ENCODE measurements around the gene MUCL3. TPM values are rescaled to one million over a fixed set of nuclear protein-coding genes. Genes with fewer than 3 reads are reported as not detected.

Gene MUCL3, protein sequence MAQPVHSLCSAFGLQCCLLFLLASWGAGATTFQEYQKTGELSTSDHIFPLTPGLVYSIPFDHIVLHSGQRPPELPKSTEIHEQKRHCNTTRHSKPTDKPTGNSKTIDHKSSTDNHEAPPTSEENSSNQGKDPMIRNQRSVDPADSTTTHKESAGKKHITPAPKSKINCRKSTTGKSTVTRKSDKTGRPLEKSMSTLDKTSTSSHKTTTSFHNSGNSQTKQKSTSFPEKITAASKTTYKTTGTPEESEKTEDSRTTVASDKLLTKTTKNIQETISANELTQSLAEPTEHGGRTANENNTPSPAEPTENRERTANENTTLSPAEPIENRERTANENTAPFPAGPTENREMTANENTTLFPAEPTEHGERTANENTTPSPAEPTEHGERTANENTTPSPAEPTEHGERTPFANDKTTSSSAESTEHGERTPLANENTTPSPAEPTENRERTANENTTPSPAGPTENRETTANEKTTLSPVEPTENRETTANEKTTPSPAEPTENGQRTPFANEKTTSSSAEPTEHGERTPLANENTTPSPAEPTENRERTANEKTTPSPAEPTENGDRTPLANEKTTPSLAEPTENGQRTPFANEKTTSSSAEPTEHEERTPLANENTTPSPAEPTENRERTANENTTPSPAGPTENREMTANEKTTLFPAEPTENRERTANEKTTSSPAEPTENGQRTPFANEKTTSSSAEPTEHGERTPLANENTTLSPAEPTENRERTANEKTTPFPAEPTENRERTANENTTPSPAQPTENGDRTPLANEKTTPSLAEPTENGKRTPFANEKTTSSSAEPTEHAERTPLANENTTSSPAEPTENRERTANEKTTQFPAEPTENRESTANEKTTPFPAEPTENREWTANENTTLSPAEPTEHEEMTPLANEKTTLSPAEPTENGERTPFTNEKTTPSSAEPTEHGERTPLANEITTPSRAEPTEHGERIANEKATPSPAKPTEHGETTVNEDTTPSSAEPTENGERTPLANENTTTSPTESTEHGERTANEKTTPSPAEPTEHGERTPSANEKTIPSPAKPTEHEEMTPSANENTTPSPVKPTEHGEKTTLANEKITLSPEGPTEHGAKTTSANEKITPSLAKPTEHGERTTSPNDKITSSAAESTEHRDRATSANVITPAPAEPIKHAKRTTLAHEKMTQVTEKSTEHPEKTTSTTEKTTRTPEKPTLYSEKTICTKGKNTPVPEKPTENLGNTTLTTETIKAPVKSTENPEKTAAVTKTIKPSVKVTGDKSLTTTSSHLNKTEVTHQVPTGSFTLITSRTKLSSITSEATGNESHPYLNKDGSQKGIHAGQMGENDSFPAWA (N-terminal part only)
- polyA plus RNA-seq, result 0.04 TPM
- long read RNA-seq, donor 1, result 0 reads
- long read RNA-seq, donor 2, result 0 reads
- long read RNA-seq, donor 3, result 0 reads
- long read RNA-seq, donor 4, result 0 reads
- long read RNA-seq, donor 5, result 0 reads
- long read RNA-seq, donor 6, result 0 reads
- long read RNA-seq, donor 7, result 0 reads
- long read RNA-seq, donor 8, result 0 reads
- long read RNA-seq, donor 9, result 0 reads
- long read RNA-seq, donor 10, result 0 reads
- long read RNA-seq, donor 11, result 0 reads

DNA sequence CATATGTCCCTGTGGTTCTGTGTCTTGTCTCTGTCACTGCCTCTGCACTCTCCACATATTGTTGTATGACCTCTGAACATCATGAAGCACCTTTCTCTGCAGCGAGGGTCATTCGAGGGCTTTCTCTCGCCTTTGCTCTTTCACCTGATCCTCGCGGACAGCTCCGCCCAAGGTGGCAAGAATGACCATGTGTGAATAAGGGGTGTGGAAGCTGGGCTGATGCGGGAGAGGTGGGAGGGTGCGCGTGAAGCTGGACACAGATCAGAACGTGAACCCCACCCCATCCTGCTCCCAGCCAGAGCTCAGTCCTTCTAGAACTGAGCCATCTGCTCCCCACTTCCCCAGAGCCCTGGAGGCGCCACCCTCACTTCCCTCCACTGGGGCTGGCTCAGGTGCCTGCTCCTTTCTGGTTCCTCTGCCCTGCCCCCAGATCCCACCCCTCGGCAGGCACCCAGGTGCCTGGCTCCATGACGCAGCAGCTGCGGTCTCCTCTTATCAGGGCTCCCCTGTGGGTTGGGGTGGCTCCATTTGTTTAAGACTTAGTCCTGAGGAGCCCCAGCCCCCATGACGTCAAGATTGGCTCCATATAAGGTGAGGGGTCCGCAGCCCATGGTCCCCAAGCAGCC, at the start of gene MUCL3:
Gene MUCL3 (plus strand): TSS at position 613 of the 626 bp plus-strand sequence. CDS start 27 bp downstream, outside the sequence.
- Histone ChIP-seq H3K9me3 (ENCODE audit: control insufficient read depth, low read depth, low read length) (no peaks in the 10 kb centered on the region), H3K27ac (ENCODE audit: low read length) (no peak within 1 kb of the TSS), H3K4me3 (ENCODE audit: low read length) (no peak within 1 kb of the TSS), H3K27me3 (ENCODE audit: control insufficient read depth, insufficient read depth, low read length) (peaks cover 3% of the 10 kb centered on the region), H3K4me1 (ENCODE audit: control insufficient read depth, insufficient read depth, low read length) (peaks cover 16% of the 10 kb centered on the region), H3K36me3 (ENCODE audit: control insufficient read depth, insufficient read depth, low read length) (no peaks in the 10 kb centered on the region)
- DNase-seq, result peak; percentile 27 to 36
- WGBS (ENCODE audit: insufficient coverage, low lambda C conversion rate), result no CpG with 5 or more reads among the region's 16 CpGs

DNA sequence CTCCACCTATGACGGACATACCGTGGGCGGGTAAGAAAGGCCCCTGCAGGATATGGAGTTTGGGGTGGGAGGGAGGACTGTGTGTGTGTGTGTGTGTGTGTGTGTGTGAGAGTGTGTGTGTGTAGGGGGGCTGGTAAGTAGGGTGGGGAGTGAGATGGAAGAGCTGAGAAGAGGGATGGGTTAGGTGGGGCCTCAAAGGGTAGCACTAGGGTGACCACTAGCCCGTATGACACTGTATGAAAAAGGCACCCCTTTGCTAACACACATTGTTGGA, 49.4 kb upstream of the MUCL3 start:
- Histone ChIP-seq H3K9me3 (ENCODE audit: control insufficient read depth, low read depth, low read length) (no peaks in the 10 kb centered on the region), H3K27ac (ENCODE audit: low read length) (no peak overlapping the region), H3K4me1 (ENCODE audit: control insufficient read depth, insufficient read depth, low read length) (peaks cover 7% of the 10 kb centered on the region), H3K27me3 (ENCODE audit: control insufficient read depth, insufficient read depth, low read length) (no peaks in the 10 kb centered on the region), H3K4me3 (ENCODE audit: low read length) (no peak overlapping the region), H3K36me3 (ENCODE audit: control insufficient read depth, insufficient read depth, low read length) (peaks cover 77% of the 10 kb centered on the region)
- no peak for DNase-seq
- 100% methylated on average over 1 of the region's 4 CpGs for WGBS (ENCODE audit: insufficient coverage, low lambda C conversion rate)

DNA sequence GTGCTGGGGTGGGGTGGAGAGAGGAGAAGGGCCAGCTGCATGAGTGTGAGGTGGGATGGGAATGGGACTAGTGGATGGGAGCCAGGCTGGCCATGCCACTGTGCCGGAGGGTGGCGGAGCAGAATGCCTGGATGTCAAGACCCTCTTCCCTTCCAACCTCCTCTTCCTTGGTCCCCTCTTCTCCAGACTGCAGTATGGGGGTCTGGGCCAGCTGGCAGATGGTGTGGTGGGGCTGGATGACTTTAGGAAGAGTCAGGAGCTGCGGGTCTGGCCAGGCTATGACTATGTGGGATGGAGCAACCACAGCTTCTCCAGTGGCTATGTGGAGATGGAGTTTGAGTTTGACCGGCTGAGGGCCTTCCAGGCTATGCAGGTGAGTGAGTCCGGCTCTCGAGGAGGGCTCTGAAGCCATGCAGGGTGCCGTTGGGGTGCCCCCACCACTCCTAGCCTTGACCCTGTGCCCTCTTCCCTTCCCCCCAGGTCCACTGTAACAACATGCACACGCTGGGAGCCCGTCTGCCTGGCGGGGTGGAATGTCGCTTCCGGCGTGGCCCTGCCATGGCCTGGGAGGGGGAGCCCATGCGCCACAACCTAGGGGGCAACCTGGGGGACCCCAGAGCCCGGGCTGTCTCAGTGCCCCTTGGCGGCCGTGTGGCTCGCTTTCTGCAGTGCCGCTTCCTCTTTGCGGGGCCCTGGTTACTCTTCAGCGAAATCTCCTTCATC, 48.8 kb upstream of the MUCL3 start:
- Histone ChIP-seq H3K9me3 (ENCODE audit: control insufficient read depth, low read depth, low read length) (no peaks in the 10 kb centered on the region), H3K4me1 (ENCODE audit: control insufficient read depth, insufficient read depth, low read length) (peaks cover under 1% of the 10 kb centered on the region), H3K36me3 (ENCODE audit: control insufficient read depth, insufficient read depth, low read length) (peaks cover 83% of the 10 kb centered on the region), H3K27me3 (ENCODE audit: control insufficient read depth, insufficient read depth, low read length) (no peaks in the 10 kb centered on the region), H3K27ac (ENCODE audit: low read length) (no peak overlapping the region), H3K4me3 (ENCODE audit: low read length) (no peak overlapping the region)
- WGBS (ENCODE audit: insufficient coverage, low lambda C conversion rate), result no CpG with 5 or more reads among the region's 21 CpGs
- no peak for DNase-seq

DNA sequence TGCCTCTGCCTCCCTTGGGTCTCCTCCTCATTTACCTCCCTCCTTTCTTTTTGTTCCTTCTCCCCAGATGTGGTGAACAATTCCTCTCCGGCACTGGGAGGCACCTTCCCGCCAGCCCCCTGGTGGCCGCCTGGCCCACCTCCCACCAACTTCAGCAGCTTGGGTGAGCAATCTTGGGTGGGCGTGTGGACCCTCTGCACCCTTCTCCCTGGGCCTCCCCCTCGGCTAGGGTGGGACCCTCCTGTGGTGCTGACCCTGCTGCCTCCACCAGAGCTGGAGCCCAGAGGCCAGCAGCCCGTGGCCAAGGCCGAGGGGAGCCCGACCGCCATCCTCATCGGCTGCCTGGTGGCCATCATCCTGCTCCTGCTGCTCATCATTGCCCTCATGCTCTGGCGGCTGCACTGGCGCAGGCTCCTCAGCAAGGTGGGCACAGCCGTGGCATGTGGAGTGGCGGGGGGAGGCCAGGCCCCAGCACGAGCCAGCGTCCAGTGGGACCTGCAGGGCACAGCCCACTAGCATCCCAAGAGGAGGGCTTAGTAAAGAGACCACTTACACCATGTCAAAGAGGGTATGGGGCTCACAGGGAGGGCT, 47.7 kb upstream of the MUCL3 start:
- Histone ChIP-seq H3K27me3 (ENCODE audit: control insufficient read depth, insufficient read depth, low read length) (no peaks in the 10 kb centered on the region), H3K27ac (ENCODE audit: low read length) (no peak overlapping the region), H3K9me3 (ENCODE audit: control insufficient read depth, low read depth, low read length) (no peaks in the 10 kb centered on the region), H3K4me1 (ENCODE audit: control insufficient read depth, insufficient read depth, low read length) (no peaks in the 10 kb centered on the region), H3K36me3 (ENCODE audit: control insufficient read depth, insufficient read depth, low read length) (peaks cover 93% of the 10 kb centered on the region), H3K4me3 (ENCODE audit: low read length) (no peak overlapping the region)
- WGBS (ENCODE audit: insufficient coverage, low lambda C conversion rate), result no CpG with 5 or more reads among the region's 16 CpGs
- no peak for DNase-seq

DNA sequence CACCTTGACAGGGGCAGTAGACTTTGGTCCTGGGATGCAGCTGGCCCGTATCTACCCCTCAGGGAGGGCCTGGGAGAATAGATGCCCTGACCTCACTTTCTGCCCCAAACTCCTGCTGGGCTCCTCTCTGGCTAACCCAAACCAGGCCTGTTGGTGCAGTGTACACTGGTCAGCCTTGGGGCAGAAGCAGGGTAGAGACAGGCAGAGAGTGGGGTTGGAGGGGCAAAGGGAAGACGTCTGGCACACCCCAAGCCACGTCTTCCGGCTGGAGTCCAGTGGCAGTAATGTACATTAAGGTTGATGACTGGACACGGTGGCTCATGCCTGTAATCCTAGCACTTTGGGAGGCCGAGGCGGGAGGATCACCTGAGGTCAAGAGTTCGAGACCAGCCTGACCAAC, 47.1 kb upstream of the MUCL3 start:
- DNase-seq, result no peak
- Histone ChIP-seq H3K27me3 (ENCODE audit: control insufficient read depth, insufficient read depth, low read length) (no peaks in the 10 kb centered on the region), H3K4me3 (ENCODE audit: low read length) (no peak overlapping the region), H3K4me1 (ENCODE audit: control insufficient read depth, insufficient read depth, low read length) (no peaks in the 10 kb centered on the region), H3K9me3 (ENCODE audit: control insufficient read depth, low read depth, low read length) (no peaks in the 10 kb centered on the region), H3K27ac (ENCODE audit: low read length) (no peak overlapping the region), H3K36me3 (ENCODE audit: control insufficient read depth, insufficient read depth, low read length) (peaks cover 97% of the 10 kb centered on the region)
- WGBS (ENCODE audit: insufficient coverage, low lambda C conversion rate), result no CpG with 5 or more reads among the region's 8 CpGs

DNA sequence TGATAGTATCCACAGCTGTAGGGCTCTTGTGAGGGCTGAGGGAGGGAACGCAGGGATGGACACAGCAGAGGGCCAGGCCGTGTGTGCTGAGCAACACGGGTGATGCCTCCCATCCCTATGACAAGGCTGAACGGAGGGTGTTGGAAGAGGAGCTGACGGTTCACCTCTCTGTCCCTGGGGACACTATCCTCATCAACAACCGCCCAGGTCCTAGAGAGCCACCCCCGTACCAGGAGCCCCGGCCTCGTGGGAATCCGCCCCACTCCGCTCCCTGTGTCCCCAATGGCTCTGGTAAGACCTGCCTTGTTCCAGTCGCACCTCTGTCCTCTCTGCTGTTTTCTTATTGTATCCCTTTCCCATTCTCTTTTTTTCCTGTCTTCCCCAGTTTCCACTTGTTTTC, 46.4 kb upstream of the MUCL3 start:
- no peaks in the 10 kb centered on the region for H3K4me1 ChIP-seq (ENCODE audit: control insufficient read depth, insufficient read depth, low read length)
- H3K9me3 ChIP-seq (ENCODE audit: control insufficient read depth, low read depth, low read length), result no peaks in the 10 kb centered on the region
- DNase-seq, result no peak
- no peak overlapping the region for H3K27ac ChIP-seq (ENCODE audit: low read length)
- peaks cover 97% of the 10 kb centered on the region for H3K36me3 ChIP-seq (ENCODE audit: control insufficient read depth, insufficient read depth, low read length)
- H3K27me3 ChIP-seq (ENCODE audit: control insufficient read depth, insufficient read depth, low read length), result no peaks in the 10 kb centered on the region
- H3K4me3 ChIP-seq (ENCODE audit: low read length), result no peak overlapping the region
- 96% methylated on average over 5 of the region's 12 CpGs for WGBS (ENCODE audit: insufficient coverage, low lambda C conversion rate)

DNA sequence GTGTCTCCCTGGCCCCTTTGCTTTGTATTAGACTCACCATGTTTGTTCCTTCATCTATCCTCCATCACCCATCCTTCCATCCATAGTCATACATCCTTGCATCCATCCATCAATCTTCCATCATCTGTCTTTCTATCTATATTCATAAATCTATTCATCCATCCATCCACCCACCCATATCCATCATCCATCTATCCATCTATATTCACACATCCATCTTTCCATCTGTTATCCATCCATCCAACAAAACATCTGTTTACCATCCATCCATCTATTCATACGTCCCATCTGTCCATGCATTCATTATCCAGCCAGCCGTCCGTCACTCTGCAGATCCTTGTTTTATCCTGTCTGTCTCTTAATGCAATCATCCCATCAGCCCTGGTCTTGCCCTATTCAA, 45.8 kb upstream of the MUCL3 start:
- no peaks in the 10 kb centered on the region for H3K27me3 ChIP-seq (ENCODE audit: control insufficient read depth, insufficient read depth, low read length)
- no peak overlapping the region for H3K4me3 ChIP-seq (ENCODE audit: low read length)
- no peak overlapping the region for H3K27ac ChIP-seq (ENCODE audit: low read length)
- H3K36me3 ChIP-seq (ENCODE audit: control insufficient read depth, insufficient read depth, low read length), result peaks cover 97% of the 10 kb centered on the region
- WGBS (ENCODE audit: insufficient coverage, low lambda C conversion rate), result no CpG with 5 or more reads among the region's 3 CpGs
- H3K9me3 ChIP-seq (ENCODE audit: control insufficient read depth, low read depth, low read length), result no peaks in the 10 kb centered on the region
- no peak for DNase-seq
- H3K4me1 ChIP-seq (ENCODE audit: control insufficient read depth, insufficient read depth, low read length), result no peaks in the 10 kb centered on the region

DNA sequence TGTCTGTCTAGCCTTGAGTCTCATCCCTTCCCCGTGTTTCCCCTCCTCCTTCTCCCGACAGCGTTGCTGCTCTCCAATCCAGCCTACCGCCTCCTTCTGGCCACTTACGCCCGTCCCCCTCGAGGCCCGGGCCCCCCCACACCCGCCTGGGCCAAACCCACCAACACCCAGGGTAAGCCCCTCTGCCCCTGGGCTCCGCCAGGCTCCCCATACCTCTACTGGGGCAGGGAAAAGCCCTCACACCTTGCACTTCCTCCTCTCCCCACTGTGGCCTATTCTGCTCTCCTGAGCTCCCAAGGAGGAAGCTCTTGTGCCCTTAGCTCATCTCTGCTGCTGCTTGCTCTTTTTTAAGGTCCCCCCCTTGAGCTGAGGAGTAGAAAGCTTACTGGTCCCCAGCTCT, 45.4 kb upstream of the MUCL3 start:
- H3K4me1 ChIP-seq (ENCODE audit: control insufficient read depth, insufficient read depth, low read length), result no peaks in the 10 kb centered on the region
- no CpG with 5 or more reads among the region's 10 CpGs for WGBS (ENCODE audit: insufficient coverage, low lambda C conversion rate)
- peaks cover 93% of the 10 kb centered on the region for H3K36me3 ChIP-seq (ENCODE audit: control insufficient read depth, insufficient read depth, low read length)
- DNase-seq, result no peak
- no peaks in the 10 kb centered on the region for H3K9me3 ChIP-seq (ENCODE audit: control insufficient read depth, low read depth, low read length)
- H3K27ac ChIP-seq (ENCODE audit: low read length), result no peak overlapping the region
- H3K27me3 ChIP-seq (ENCODE audit: control insufficient read depth, insufficient read depth, low read length), result no peaks in the 10 kb centered on the region
- H3K4me3 ChIP-seq (ENCODE audit: low read length), result no peak overlapping the region

DNA sequence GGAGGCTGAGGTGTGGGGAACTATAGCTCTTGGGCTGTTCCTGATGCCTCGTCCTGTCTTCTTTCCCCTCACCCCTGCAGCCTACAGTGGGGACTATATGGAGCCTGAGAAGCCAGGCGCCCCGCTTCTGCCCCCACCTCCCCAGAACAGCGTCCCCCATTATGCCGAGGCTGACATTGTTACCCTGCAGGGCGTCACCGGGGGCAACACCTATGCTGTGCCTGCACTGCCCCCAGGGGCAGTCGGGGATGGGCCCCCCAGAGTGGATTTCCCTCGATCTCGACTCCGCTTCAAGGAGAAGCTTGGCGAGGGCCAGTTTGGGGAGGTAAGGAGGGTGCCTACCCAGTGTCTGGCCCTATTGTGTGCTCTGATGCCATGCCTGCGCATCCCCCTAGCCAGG, 44.2 kb upstream of the MUCL3 start:
- no peaks in the 10 kb centered on the region for H3K4me1 ChIP-seq (ENCODE audit: control insufficient read depth, insufficient read depth, low read length)
- no peak overlapping the region for H3K27ac ChIP-seq (ENCODE audit: low read length)
- no peak for DNase-seq
- WGBS (ENCODE audit: insufficient coverage, low lambda C conversion rate), result no CpG with 5 or more reads among the region's 13 CpGs
- peaks cover 81% of the 10 kb centered on the region for H3K36me3 ChIP-seq (ENCODE audit: control insufficient read depth, insufficient read depth, low read length)
- H3K4me3 ChIP-seq (ENCODE audit: low read length), result no peak overlapping the region
- H3K9me3 ChIP-seq (ENCODE audit: control insufficient read depth, low read depth, low read length), result no peaks in the 10 kb centered on the region
- H3K27me3 ChIP-seq (ENCODE audit: control insufficient read depth, insufficient read depth, low read length), result no peaks in the 10 kb centered on the region

Measured in large intestine (tissue), 12 donors.